Dermis blood vessel endothelial cell (primary cell): ENCODE measurements around the gene AGBL3. TPM values are rescaled to one million over a fixed set of nuclear protein-coding genes. Genes with fewer than 3 reads are reported as not detected.
"Not testable (repeated sequence)": the region's sequence is repeated elsewhere in the genome, so short reads cannot be mapped to it uniquely, and the experiment has no call there.

Source experiments
- DNase-seq: peaks from one replicate; pipeline ENCODE4 v3.0.0; 2010
- total RNA-seq: library from RNA; depleted of rRNA; stranded (reverse); fragments of >200 nt; gene quantifications from 2 replicates; pipeline ENCODE4 v1.2.3, GENCODE V29; 2014

The AGBL3 gene
- total RNA-seq, 1 donor from 2014 or later: 1.7 TPM

GRCh38 chr7:134966691-134967090, 19.6 kb upstream of the AGBL3 start:
- DNase-seq: no peak

DNA sequence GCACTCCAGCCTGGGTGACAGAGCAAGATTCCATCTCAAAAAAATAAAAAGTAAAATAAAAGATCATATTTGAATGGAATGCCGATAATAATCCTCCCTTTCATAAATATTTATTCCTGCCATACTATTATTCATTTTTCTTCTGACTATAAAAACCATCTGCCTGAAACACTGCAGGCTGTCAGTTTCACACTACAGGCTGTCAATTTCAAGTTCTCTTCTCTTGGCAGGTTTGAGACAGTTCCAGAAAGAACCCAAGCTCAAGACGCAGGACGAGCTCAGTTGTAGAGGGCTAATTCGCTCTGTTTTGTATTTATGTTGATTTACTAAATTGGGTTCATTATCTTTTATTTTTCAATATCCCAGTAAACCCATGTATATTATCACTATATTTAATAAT, 18.2 kb upstream of the AGBL3 start:
- no peak for DNase-seq

- DNase-seq: not testable (repeated sequence)
Measured at GRCh38 chr7:134981645-134982044, 4.7 kb upstream of the AGBL3 start.

- no peak for DNase-seq
Measured at GRCh38 chr7:134985894-134986362, 380 bp upstream of the AGBL3 start.

DNA sequence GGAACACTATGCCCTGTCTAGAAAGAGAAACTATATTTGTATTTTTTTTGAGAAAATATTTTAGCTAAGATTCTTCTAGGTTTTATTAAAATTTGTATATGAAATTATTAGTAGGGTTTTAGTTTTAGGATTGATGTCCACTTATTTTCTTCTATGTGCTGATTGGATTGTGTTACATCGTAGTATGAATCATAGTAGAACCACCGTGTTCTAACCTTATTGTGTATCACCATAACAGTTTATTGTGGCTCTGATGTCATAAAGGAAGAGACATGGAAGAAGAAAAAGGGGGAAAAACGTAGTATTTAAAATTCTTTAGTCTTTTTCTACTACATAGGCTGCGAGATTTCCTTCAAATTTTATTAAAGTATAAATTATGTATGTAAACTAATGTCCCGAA, 1.9 kb downstream of the AGBL3 start:
- DNase-seq: peak; percentile 22

GRCh38 chr7:134991469-134992339, 5.4 kb downstream of the AGBL3 start:
- no peak for DNase-seq

GRCh38 chr7:134992626-134993179, 6.4 kb downstream of the AGBL3 start:
- peak; percentile 19 for DNase-seq

DNA sequence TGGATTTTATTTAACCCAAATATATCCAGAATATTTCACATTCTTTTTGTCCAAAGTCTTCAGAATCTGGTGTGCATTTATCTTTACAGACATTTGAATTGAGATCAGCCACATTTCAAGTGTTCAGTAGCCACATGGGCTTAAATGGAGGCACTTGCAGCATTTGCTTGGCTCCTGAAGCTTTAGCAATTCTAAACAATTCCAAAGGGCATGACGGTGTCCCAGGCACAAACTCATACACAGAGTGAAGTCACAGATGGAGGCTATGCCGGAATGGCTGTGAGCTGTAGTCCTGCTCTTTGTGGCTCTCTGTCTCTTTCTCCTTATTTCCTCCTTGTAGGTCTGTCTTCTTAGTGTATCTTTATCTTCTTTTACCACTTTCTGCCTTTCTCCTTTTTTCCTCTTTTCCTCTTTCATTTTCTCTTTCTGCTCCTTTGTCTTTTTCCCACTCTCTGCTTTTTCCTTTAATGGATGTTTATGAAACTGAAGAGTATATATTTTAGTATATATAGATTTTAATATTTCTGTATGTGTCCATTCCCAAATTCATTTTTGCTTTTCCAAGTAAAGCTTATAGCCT, 7.7 kb downstream of the AGBL3 start:
- no peak for DNase-seq

GRCh38 chr7:134995239-134996096, 9.2 kb downstream of the AGBL3 start:
- DNase-seq: no peak

DNA sequence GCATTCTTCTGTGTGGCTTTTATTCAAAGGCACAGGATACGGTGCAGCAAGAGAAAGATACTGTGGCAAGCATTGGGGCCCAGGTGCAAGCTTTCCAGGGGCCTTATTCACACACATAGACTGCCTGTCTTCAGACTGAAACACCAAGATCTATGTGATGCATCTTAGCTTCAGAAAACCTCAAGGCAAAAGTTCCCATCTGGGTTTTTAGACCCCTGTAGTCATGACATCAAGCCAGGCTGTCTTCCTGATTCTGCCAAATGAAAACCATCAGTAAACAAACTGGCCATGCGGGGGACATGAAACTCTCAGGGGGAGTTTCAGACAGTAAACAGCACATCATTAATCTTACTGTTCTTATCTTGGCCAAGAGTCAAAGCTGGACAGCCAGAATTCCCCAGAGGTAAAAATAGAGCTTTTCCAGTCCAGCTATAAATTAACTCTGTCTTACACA, 9.8 kb downstream of the AGBL3 start:
- DNase-seq: no peak

- DNase-seq: no peak
Measured at GRCh38 chr7:134997214-134997885, 11.0 kb downstream of the AGBL3 start.

DNA sequence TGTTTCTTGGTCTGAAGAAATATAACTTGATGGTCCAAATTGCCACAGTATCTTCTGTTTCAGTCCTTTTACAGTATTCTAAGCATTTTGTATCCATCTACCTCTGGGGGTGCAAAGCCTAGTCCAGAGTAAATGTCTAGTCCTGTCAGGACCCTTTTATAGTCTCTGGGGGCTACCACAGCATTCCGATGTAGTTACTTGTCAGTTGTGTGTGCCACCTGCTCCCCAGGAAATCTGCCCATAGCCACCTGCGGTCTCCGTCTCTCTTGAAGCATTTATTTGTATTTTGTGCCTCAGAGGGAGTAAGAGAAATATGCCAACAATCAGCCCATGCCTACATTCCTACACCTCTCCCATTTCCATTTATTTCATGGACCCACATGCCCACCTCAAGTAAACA, 12.8 kb downstream of the AGBL3 start:
- no peak for DNase-seq

- no peak for DNase-seq
Measured at GRCh38 chr7:135001390-135002165, 15.3 kb downstream of the AGBL3 start.

DNA sequence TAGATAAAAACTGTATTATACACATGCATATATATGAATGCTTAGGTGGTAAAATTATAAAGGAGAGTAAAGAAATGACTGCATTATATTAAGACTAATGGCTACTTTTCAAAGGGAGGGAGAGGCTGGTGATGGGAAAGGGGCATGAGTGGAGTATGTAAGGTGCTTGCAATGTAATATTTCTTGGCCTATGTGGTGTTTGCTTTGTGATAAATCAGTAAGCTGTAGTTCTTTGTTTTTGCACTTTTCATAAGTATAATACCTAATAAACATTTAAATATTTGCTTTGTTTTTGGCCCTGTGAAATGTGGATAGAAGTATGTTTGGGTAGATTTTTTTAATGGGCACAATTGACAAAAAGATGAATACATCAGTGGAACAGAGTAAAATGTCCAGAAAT, 25.9 kb downstream of the AGBL3 start:
- no peak for DNase-seq

DNA sequence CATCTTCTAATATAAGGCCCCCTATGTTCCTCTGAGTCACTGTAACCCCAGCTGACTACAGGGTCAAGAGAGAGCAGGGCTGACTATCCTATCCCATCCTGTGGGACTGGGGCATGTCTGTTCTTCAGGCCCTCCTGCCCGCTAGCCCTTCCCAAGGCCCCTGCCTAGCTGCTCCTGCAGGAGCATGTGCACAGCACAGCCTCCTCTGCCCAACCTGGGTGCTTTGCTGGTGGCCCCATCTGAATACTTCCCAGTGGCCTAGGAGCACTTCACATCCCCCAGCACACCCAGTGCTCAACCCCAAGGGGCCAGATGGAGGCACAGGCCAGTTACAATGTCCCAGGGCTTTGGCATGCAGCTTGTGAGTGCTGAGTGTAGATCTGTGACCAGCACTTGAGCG, 37.3 kb downstream of the AGBL3 start:
- no peak for DNase-seq

DNA sequence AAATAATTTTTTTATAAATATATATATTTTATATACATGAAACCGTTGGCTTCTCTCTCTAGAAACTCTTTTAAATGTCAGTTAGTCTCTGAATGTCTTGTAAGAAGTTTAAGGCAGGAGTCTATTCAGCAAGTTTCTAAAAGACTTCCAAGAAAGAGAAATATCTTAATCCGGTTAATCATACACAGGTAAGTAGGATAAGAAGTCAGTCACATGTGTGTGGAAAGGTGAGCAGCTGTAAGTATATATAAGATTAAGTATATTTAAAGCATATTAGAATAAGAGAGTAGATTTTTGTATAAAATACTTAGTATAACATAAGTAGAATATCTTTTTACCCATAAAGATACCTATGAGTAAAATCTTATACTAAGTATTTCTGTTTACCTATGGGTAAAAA, 48.9 kb downstream of the AGBL3 start:
- DNase-seq: no peak

DNA sequence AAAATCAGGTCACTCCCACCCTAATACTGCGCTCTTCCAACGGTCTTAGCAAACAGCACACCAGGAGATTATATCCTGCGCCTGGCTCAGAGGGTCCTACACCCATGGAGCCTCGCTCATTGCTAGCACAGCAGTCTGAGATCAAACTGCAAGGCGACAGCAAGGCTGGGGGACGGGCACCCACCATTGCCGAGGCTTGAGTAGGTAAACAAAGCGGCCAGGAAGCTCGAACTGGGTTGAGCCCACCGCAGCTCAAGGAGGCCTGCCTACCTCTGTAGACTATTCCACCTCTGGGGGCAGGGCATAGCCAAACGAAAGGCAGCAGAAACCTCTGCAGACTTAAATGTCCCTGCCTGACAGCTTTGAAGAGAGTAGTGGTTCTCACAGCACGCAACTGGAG, 80.7 kb downstream of the AGBL3 start:
- not testable (repeated sequence) for DNase-seq

DNA sequence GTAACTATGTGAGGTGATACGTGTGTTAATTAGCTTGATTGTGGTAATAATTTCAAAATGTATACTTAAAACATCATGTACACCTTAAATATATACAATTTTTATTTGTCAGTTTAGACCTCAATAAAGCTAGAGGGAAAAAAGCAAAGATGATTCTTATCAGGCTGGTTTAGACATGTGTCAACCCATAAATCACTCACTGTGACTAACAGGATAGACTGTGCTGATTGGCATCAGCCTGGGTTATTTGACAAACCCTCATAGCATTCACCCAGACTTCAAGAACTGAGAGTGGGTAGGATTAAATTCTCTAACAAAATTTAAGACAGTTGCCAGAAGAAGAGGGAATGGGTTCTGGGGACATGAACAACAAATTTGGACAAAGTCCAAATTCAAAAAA, 87.8 kb downstream of the AGBL3 start:
- no peak for DNase-seq

DNA sequence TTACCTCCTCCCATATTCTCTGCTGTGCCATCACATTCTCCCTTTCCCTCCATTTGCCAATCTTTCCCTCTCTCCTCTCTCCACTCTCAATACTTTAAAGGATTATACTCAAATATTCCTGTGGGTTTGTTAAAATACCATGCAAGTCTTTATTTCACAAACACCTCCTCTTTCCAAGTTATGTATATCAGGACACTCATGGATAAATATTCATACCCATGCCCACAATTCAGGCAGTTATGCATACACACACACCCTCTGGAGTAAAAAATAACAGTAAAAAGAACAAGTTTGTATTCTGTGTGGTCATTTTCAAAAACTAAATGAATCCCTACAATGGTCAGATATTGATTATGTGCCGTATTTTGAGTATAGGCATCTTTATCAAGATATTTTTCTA, 88.2 kb downstream of the AGBL3 start:
- no peak for DNase-seq

DNA sequence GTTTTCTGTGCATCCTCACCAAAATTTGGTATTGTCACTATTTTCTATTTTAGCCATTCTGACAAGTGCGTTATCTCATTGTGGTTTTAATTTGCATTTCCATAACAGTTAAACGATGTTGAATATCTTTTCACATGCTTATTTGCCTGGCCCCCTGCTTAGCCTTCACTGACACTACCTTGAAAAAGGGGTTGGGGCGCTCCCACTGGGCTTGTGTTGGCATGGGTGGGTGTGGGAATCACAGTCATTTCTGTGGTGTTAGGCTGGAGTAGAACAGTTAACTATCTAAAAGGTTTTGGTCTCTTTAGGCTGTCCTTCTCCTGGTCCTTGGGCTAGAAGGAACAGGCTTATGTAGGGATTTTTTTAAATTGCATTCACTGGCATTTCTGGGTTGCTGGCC, 89.4 kb downstream of the AGBL3 start:
- DNase-seq: no peak

DNA sequence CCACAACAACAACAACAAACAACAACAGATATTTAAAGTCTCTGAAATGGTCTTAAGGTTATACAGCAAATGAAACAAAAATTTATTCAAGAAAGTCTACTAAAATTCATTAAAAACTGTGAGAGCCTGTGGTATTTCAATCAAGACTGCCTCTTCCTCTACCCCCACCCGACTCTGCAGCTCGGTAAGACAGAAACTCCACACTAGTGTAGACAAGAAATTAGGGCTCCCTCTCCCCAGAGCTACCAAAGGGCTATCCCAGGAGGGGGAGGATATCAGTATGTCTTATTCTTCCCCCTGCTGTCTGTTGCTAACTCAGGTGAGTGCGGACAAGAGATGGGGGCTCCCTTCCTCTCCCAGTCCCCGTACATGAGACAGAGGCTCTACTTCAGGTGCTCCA, 90.6 kb downstream of the AGBL3 start:
- no peak for DNase-seq
